ENCODE measurements around the gene ZNF275.
A peak's percentile ranks its signal among the peaks of the same experiment; 100 is the strongest.
"Not testable (repeated sequence)": the region's sequence is repeated elsewhere in the genome, so short reads cannot be mapped to it uniquely, and the experiment has no call there.

Gene ZNF275

GRCh38 chrX:153388722-153389459, 54.9 kb downstream of the ZNF275 start:
- DNase-seq = no peak

DNA sequence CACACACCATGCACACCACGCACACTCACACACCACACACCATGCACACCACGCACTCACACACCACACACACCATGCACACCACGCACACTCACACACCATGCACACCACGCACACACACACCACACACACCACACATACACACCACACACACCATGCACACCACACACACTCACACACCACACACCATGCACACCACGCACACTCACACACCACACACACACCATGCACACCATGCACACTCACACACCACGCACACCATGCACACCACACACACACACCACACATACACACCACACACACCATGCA, 55.5 kb downstream of the ZNF275 start:
- not testable (repeated sequence) for DNase-seq

GRCh38 chrX:153392642-153393321, 58.8 kb downstream of the ZNF275 start:
- no peak for DNase-seq

DNA sequence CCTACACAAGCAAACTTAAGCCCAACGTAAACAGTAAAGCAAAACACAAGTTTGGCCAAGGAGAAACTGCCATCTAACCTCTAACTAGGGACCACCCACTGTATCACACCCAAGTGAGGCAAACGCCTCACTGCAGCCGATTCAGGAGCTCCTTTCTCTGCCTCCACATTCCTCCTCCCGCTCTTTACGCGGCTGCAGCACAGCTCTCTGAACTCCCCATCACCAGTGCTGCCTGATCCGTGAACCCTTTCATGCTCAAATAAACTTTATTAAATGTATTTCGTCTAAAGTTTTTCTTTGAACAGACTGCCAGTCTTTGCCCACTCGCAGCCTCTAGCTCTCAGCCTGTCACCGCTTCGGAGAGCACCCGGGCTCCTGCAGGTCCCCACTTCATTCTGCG, 60.7 kb downstream of the ZNF275 start:
- DNase-seq = no peak

DNA sequence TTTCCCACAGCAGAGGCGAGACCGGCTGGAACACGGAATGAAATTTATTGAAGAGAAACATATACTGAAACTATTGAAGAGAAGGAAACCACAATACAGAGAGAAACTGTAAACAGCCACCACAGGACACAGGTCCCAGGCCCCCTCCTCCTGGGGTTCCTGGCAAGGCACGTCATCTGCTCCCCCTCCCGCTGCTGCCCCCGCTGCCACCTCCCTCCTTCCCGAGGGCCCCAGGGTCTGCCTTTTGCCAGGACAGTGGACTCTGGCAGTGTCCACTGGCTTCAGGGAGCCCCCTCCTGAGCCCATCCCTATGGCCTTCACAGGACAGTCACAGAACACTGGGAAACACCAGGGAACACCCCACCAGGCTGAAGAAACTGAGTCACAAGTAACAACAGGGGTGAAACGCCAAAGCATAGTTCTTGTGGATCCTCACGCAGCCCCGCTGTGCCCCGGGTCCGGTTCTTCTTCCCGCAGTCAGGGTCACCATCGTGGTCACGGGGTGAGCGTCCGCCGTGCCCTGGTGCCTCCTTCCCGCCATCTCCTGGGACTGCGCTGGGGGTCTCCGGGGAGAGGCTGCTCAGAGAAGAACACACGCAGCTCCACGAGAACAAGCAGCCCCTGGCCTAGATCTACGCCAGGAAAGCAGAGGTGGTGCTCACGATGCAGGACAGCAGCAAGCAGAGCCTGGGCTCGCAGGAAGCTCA, 61.8 kb downstream of the ZNF275 start:
- no peak for DNase-seq

DNA sequence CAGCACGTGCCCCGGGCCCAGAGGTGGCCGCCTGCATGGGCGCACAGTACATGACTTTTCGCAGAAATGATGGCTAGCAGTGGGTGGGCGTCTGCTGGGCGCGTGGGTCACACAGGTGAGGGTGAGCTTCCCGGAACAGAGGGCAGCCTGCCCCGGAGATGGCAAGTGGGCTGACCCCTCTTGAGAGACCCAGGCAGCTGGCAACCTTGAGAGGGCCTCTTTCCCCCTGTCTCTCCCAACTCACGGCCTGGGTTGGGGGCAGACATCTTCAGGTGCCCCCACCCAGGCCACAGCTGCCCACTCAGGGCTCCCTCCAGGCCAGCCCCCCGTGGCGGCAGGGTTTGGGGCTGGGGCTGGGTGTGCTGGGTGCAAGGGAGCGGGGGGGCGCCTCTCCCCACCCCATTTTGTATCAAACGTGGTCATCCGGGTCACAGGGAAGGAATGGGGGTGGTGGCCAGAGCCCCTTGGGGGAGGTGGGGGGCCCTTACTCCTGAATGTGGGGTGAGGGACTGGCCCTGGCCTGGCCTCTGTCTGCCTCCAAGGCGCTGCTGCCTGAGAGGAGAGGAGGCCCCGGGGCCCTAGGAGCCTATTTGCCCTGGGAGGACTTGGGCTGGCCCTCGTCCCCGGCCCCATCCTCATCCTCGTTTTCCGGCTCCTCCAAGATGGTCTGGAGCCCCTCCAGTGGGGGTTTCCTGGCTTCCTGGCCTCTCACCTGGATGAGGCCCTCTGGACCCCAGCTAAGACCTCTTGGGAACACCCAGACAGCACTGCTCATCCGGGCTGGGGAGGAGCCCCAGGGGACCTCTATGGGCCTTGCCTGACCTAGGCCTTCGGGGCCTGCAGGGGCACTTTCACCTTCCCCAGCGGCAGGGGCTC, 62.6 kb downstream of the ZNF275 start:
- DNase-seq = no peak

DNA sequence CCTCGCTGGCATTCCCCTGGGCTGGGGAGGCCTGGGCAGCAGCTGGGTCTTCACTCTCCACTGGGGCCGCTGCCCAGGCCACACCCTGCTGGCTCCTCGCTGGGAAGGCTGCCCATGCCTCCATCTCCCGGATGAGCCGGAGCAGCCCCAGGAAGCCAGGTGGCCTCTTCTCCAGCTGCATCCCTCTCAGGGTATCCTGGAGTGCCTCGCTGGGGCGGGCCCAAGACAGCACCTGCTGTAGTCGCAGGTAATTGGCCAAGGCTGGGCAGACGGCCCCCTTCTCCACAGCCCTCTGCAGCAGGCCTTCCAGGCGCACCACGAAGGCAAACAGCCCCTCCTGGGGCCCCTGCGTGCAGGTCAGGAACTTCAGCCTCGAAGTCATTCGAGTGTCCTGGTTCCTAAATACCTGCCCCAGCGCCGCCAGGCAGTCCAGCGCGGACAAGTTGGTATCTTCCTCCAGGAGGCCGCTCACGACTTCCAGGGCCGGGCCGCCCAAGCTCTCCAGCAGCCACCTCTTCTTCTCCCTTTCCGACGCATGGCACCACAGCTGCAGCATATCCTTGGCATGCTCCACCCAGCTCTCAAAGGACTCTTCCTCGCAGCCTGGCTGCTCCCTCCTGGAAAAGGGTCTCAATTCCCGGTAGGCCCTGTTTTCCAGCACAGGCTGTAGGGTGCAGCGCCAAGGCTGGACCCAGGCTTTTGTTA, 63.5 kb downstream of the ZNF275 start:
- DNase-seq = no peak

GRCh38 chrX:153398275-153398960, 64.5 kb downstream of the ZNF275 start:
- DNase-seq = no peak

DNA sequence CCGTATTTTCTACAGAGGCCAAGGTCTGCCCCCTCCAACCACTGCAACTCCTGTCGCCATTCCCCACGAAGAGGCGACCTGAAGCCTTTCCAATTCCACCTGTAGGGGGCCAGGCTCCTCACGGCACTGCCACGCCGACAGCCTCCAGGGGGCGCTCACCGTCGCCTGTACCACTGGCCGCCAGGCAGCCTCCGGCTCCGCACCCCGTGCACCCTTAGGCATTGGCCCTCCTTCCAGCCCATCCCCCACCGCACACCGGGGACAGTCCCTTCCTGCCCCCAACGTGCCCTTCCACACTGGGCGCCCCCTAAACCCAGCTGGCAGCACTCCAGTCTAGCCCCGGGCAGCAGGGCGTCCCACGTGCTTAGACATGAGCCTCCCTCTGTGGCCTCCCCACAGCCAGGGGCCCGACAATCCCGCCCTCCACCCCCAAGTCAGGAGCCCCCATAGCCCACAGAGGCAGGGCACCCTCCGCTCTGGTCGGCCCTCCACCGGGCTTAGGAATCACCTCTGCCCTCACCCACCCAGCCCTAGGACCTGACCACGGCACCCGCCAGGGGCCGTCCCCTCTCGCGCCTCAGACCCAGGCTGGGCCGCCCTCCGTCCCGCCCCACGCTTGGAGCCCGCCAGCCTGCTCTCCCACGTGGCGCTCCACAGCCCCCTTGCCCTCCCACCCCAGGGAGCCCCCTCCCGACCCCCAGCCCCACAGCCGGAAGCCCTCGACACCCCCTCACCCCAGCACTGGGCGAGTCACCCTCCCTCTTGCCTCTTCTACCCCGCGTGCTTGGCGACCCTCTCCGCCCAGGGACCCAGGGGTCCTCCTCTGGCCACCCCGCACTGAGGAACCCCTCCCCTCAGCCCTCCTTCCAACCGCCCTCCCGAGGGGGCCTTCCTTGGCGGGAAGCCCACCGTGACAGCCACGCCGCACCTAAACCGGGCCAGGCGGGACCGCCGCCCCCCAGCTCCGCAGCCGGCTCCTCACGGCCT, 66.5 kb downstream of the ZNF275 start:
- DNase-seq = peak; percentile 38

- DNase-seq = no peak
Measured at GRCh38 chrX:153401133-153401764, 67.3 kb downstream of the ZNF275 start, which contains the start of gene PNMA6E. TSS of gene PNMA6E (minus strand) at chrX:153401350. CDS start at chrX:153398849, 2,501 bp downstream.

All from activated gamma-delta T cell treated with Interleukin-2 at 50 U/mL for 16 hours (primary cell).